Muscle layer of duodenum (tissue), 2 donors: ENCODE results near the gene HOXA4.

Experiments
- H3K27ac ChIP-seq: one replicate; pipeline ENCODE4 v1.7.0; 2013; ENCODE audit warnings: mild to moderate bottlenecking, low read length
- H3K27me3 ChIP-seq: one replicate; pipeline ENCODE4 v1.7.0; 2013; ENCODE audit warnings: low read depth, mild to moderate bottlenecking, control low read depth, low read length
- H3K36me3 ChIP-seq, 2 donors: one replicate each; pipeline ENCODE4 v1.7.0; 2013; ENCODE audit warnings: low read length in 2 of 2, control low read depth in 1 of 2, mild to moderate bottlenecking in 1 of 2; ENCODE audit not compliant: insufficient read depth in 2 of 2, control insufficient read depth in 1 of 2
- H3K4me1 ChIP-seq, 2 donors: one replicate each; pipeline ENCODE4 v1.7.0; 2013; ENCODE audit warnings: low read length in 2 of 2, mild to moderate bottlenecking in 2 of 2, control low read depth in 1 of 2, moderate library complexity in 1 of 2; ENCODE audit not compliant: insufficient read depth in 2 of 2, control insufficient read depth in 1 of 2
- H3K4me3 ChIP-seq, 2 donors: one replicate each; pipeline ENCODE4 v1.7.0; 2013; ENCODE audit warnings: low read length in 2 of 2, low read depth in 1 of 2, mild to moderate bottlenecking in 1 of 2
- H3K9me3 ChIP-seq, 2 donors: one replicate each; pipeline ENCODE4 v1.7.0; 2013; ENCODE audit warnings: low read length in 2 of 2, control low read depth in 1 of 2, mild to moderate bottlenecking in 1 of 2; ENCODE audit not compliant: control insufficient read depth in 1 of 2
- donor health status: healthy.

The HOXA4 gene

DNA sequence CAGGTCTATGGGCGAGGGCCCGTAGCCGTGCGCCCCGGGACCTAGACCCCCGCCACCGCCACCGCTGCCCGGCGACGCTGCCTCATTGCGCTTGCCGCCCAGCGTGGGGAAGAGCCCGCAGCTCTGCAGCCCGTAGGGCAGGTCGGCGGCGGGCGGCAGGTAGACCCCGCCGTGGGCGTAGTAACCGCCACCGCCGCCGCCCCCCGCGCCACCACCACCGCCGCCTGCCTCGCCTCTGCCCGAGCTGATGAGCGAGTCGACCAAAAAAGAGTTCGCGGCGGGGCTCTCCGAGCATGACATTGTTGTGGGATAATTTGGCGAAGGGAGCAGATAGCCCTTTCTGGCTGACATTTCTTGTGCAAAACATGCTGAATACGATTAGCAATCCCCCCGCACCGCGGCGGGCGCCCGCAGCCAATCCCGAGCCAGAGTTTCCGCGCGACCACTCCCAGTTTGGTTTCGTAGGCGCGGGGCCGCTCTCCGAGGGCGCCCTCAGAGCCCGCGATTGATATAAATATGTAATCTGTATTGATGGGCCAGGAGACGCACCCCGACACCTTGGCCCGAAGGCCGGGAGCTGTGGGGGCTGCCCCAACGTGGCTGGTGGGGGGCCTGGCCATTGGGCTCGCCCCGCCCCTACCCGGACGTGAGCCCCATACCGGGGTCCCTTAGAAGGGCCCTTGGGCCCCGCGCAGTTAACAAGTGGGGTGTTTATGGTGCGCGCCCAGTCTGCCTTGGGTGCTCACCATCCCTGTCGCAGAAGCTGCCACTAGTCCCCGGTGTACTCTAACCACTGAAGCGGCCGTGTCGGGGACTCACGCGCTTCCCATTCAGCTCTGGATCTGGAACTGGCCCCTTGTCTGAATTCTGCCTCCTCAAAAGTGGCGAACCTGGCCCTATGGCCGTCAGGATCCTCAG lies 43.7 kb upstream of the HOXA4 start, which contains the start of gene HOXA10:
HOXA10 (minus strand) TSS at position 365 of the 918 bp plus-strand sequence; CDS start at position 351, 14 bp downstream.
- H3K4me1 ChIP-seq = peaks cover 0 to 34% of the 10 kb centered on the region in 2 donors
- H3K27me3 ChIP-seq = peaks cover 90% of the 10 kb centered on the region
- H3K36me3 ChIP-seq = no peaks in the 10 kb centered on the region
- H3K4me3 ChIP-seq = peak within 1 kb of the TSS in 1 of 2 donors; percentile 55
- no peaks in the 10 kb centered on the region for H3K9me3 ChIP-seq
- no peak within 1 kb of the TSS for H3K27ac ChIP-seq

DNA sequence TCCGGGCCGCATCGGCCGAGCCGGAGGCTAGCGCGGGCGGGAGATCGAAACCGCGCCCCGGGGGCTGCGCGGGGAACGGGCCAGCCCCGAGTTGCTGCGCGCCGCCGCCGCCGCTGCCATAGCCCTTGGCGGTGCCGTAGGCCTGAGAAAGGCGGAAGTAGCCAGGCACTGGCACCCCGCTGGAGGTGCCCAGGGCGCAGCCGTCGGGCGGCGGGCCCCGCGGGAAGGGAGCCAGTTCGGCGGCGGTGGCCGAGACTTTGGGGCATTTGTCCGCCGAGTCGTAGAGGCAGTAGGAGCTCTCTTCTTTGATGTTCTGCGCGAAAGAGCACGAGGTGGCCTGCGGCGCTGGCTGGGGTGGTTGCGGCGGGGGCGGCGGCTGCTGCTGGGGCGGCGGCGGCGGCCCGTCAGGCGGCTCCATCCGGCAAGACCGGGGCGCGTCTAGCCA lies 43.0 kb upstream of the HOXA4 start:
- no peaks in the 10 kb centered on the region for H3K9me3 ChIP-seq
- no peak overlapping the region for H3K27ac ChIP-seq
- H3K4me1 ChIP-seq = peaks cover 0 to 40% of the 10 kb centered on the region in 2 donors
- H3K36me3 ChIP-seq = no peaks in the 10 kb centered on the region
- peak overlapping the region in 1 of 2 donors; percentile 55 for H3K4me3 ChIP-seq
- H3K27me3 ChIP-seq = peaks cover 90% of the 10 kb centered on the region

DNA sequence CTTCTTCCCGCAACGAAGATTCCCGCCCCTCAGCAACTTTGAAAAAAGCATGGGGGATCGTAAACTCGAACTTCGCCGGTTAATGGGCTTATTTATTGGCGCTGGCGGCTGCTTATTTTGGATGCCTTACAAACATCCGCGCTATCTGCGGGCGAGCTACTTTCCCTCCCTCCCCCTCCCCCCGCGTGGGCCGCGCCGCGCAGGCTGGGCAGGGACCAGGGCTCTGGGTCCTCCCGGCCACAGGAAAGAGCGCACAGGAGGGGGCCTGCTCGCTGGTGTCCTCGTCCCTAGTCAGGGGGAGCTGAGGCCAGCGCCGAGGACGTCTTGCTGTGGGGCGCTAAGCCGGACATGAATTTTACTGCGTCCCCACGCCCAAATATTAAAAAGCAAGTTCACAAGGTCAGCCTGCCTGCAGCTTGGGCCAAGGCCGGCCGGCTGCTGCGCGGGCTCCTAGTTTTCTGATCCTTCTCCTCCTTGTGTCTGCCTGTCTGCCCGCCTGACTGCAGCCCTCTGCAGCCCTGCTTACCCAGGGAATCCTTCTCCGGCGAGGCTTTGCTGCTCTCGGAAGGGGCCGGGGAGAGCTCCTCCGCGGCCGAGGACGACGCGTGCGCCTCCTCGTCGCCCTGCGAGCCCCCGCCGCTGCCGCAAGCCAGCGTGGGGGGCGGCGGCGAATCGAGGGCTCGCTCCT lies 42.4 kb upstream of the HOXA4 start:
- peak overlapping the region in 1 of 2 donors; percentile 55 for H3K4me3 ChIP-seq
- no peak overlapping the region for H3K27ac ChIP-seq
- H3K36me3 ChIP-seq = no peaks in the 10 kb centered on the region
- peaks cover 90% of the 10 kb centered on the region for H3K27me3 ChIP-seq
- H3K9me3 ChIP-seq = no peaks in the 10 kb centered on the region
- peaks cover 0 to 40% of the 10 kb centered on the region in 2 donors for H3K4me1 ChIP-seq

DNA sequence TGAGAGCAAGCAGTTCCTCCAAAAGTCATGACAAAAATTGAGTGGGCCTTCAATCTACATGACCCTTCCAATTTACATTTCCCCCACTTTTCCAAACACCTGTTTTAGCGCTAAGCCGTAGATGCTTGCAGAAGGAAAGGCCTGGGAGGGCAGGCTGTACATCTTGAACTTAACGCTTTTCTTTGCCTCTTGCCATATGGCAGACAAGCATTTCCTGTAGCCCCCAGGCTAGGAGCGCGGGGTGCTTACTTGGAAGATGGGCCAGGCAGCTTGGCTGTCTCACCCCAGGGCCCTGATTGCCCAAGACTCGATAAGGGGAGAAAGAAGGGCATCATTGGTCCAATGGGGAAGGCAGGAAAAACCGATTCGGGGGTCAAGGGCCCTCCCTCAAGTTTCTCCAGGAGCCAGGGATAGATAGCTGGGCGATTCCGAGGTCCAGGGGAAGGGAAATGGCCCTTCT lies 41.8 kb upstream of the HOXA4 start:
- Histone ChIP-seq H3K36me3 (no peaks in the 10 kb centered on the region), H3K4me3 (no peak overlapping the region), H3K9me3 (no peaks in the 10 kb centered on the region)

DNA sequence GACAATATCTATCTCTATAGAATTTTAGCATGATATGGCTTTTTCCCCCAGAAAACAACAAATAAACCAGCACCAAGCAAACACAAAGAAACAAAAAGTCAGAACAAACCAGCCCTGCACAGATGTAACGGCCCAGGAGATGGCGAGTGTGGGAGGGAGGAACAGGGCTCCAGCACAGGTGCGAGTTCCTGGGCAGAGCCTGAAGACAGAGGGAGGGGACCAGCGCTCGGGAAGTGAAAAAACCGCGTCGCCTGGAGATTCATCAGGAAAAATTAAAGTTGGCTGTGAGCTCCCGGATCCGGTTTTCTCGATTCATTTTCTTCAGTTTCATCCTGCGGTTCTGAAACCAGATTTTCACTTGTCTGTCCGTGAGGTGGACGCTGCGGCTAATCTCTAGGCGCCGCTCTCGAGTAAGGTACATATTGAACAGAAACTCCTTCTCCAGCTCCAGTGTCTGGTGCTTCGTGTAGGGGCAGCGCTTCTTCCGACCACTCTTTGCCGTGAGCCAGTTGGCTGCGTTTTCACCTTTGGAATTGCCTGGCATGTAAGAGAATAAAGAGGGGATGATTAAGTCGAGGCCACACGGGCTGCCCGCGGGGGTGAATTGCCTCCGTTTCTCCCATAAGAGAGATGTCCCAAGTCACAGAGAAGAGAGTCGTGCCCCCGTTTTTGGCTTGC lies 41.2 kb upstream of the HOXA4 start:
- H3K4me1 ChIP-seq = peaks cover 0 to 40% of the 10 kb centered on the region in 2 donors
- no peaks in the 10 kb centered on the region for H3K9me3 ChIP-seq
- H3K36me3 ChIP-seq = no peaks in the 10 kb centered on the region
- H3K4me3 ChIP-seq = no peak overlapping the region
- no peak overlapping the region for H3K27ac ChIP-seq
- peaks cover 91% of the 10 kb centered on the region for H3K27me3 ChIP-seq

More for the DNA sequence above, 41.8 kb upstream of the HOXA4 start:
- Histone ChIP-seq H3K4me1 (peaks cover 0 to 40% of the 10 kb centered on the region in 2 donors), H3K27me3 (peaks cover 91% of the 10 kb centered on the region), H3K27ac (no peak overlapping the region)

DNA sequence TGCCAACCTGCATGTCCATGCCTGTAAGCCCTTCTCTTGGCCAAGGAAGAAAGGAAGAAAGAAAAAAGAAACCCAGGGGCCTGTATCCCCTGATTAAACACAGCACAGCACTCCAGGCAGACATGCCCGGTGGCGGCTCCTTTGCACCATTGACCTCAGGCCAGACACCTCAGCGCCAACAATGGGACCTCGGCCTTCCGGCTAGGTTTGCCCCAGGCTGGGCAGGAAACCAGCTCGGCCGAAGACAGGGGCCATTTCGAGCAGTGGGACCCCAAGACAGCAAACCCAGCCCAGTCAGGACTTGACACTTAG lies 40.7 kb upstream of the HOXA4 start:
- H3K4me3 ChIP-seq = no peak overlapping the region
- peaks cover 0 to 44% of the 10 kb centered on the region in 2 donors for H3K4me1 ChIP-seq
- H3K27me3 ChIP-seq = peaks cover 91% of the 10 kb centered on the region
- H3K36me3 ChIP-seq = no peaks in the 10 kb centered on the region
- H3K9me3 ChIP-seq = no peaks in the 10 kb centered on the region
- no peak overlapping the region for H3K27ac ChIP-seq

DNA sequence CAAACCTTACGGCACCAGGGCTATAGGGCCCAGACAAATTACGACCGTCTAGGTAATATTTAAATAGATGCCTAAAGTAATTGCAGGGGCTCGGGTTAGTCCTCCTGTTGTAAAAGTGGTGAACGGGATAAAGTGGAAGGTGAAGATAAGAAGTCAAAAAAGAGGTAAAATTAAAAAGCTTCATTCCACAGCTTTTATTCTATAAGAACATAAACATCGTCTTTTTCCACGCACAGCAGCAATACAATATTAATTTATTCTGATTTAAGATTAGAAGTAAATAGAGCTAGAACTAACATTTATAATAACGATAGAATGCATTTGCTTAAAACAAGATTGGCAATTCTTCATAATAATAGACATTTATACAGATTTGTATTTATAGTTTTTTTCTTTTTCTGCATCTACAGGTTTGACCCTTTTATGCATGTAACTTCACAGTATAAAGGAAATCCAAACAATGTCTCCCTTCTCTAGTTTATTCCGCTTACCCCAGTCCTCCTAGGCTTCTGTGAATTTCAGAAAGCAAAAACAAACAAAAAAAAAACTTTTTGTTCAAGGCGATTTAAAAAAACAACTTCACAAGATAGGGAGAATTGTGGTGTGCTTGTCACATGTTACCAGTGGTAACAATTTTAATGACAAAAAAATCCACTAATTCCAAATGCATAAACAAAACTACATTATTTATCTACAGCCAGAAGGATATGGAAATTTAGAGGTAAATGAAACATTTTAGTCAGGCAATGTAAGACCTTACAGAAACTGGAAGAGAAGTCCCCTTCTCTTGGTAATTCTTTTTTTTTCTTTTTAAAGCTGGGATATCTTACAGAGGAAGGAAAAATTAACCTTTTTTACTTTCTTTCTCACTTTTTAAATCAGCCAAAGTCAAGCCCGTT lies 40.1 kb upstream of the HOXA4 start:
- Histone ChIP-seq H3K27ac (no peak overlapping the region), H3K36me3 (no peaks in the 10 kb centered on the region), H3K4me3 (no peak overlapping the region), H3K27me3 (peaks cover 91% of the 10 kb centered on the region), H3K9me3 (no peaks in the 10 kb centered on the region), H3K4me1 (peaks cover 0 to 47% of the 10 kb centered on the region in 2 donors)

DNA sequence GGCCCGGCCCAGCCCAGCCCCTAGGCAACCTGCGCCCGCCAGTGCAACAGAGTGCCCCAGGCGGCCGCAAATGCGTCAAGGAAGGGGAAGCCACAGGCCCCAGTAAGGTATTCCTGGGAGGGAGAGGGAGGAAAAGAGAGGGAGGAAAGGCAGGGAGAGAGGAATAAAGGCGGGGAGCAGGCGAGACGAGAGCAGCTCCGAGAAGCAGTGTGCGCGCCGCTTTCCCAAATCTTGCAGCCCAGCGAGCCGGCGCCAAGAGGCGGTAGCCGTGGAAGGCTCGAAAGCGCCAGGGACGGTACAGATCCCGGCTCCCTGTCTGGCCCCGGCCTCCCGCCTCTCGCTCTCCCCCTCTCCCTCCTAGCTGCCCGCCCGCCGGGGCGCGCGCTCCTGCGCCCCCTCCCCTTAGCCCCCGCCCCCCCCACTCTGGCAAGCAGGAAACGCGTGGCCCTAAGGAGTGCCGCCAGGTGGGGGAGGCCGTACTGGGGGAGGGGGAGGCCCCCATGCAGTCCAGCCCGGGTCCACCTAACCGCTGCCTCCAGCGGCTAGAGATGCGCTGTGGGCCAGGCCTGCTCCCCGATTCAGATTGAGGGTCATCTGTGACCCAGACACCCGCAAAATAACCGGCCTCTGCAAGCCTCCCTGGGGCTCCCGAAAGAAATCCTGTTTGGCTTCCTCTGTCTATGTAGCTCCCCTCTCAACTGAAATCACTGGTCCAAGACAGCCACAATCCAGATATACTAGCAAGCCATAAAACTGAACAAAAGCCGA lies 39.3 kb upstream of the HOXA4 start:
- Histone ChIP-seq H3K36me3 (no peaks in the 10 kb centered on the region), H3K27me3 (peaks cover 91% of the 10 kb centered on the region), H3K4me3 (no peak overlapping the region), H3K9me3 (no peaks in the 10 kb centered on the region), H3K27ac (no peak overlapping the region), H3K4me1 (peaks cover 0 to 52% of the 10 kb centered on the region in 2 donors)

DNA sequence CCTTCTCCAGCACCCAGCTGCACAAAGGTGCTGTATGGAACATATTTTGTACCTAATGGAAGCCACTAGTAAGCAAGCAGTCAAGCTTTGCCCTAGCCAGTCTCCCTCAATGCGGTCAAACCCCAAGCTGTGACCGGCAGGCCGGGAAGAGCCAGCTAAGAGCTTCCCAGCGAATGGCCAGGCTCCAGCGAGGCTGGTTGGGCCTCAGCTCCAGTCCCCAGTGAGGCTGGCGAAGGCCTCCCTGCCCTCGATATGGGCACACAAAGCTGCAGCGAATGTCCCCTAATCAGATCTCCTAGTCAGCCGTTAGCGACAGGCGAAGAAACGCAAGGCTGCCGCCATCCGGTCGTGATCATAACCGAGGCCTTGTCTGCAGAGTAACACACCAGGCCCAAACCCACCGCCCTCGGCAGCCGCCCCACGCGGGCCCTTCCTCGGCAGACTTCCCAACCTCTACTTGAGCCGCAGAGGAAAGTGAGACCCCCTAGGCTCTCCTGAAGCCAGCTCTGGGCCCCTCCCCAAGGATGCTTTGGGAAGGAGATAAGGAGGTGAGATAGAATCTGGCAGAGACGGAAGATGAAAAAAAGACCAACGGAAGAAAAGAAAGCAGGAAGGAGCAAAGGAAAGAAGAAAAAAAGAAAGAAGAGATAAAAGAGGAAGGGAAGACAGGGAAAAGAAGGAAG lies 37.8 kb upstream of the HOXA4 start:
- Histone ChIP-seq H3K27me3 (peaks cover 94% of the 10 kb centered on the region), H3K9me3 (no peaks in the 10 kb centered on the region), H3K36me3 (no peaks in the 10 kb centered on the region), H3K4me3 (no peak overlapping the region), H3K27ac (no peak overlapping the region), H3K4me1 (peaks cover 0 to 48% of the 10 kb centered on the region in 2 donors)
